Measurements from ENCODE around the gene SREBF2. TPM values are rescaled to one million over a fixed set of nuclear protein-coding genes. Genes with fewer than 3 reads are reported as not detected.
A peak's percentile ranks its signal among the peaks of the same experiment; 100 is the strongest.

The SREBF2 gene
- total RNA-seq, 2 experiments from 2014 or later = 167 to 312 TPM

- POLR2A ChIA-PET = no interaction called here
- Histone ChIP-seq H4K20me1 (ENCODE audit: insufficient read depth, low read length) (no peaks in the 10 kb centered on the region), H3K9me3 (ENCODE audit: low read length) (no peaks in the 10 kb centered on the region), H3K36me3 (ENCODE audit: insufficient read depth, low read length) (peaks cover 74% of the 10 kb centered on the region), H3K4me2 (ENCODE audit: low read length) (no peak overlapping the region), H3K4me3 (ENCODE audit: low read depth, low read length, poor library complexity, severe bottlenecking) (no peak overlapping the region), H3K4me1 (ENCODE audit: insufficient read depth, low read length, poor library complexity, severe bottlenecking) (peaks cover 5% of the 10 kb centered on the region), H3K9me2 (ENCODE audit: insufficient read depth, low read length) (no peaks in the 10 kb centered on the region), H2AFZ (ENCODE audit: low read length) (no peak overlapping the region), H3K27ac (ENCODE audit: low read depth, low read length, poor library complexity, severe bottlenecking) (no peak overlapping the region), H3K79me2 (ENCODE audit: insufficient read depth, low read depth, low read length) (no peaks in the 10 kb centered on the region)
- CTCF ChIA-PET (ENCODE audit: unreplicated experiment) = no interaction called here
- TF ChIP-seq CTCF (conservative IDR thresholded peaks at IDR 0.05; ENCODE audit: low read length) (no peak), EZH2phosphoT487 (IDR thresholded peaks at IDR 0.05; ENCODE audit: borderline replicate concordance, low read depth, low read length) (no peak)
- intact Hi-C loops (cut with micrococcal nuclease; ENCODE audit: unreplicated experiment) = no loop called here
- no peak for DNase-seq (ENCODE audit: low spot score)
- BruUV-seq (replicated peaks) = no TSS peak
Observed at GRCh38 chr22:41905411-41906202, 72.7 kb downstream of the SREBF2 start.

GRCh38 chr22:41906822-41907221, 73.9 kb downstream of the SREBF2 start:
- Histone ChIP-seq H3K4me1 (ENCODE audit: insufficient read depth, low read length, poor library complexity, severe bottlenecking) (peaks cover 12% of the 10 kb centered on the region), H3K4me3 (ENCODE audit: low read depth, low read length, poor library complexity, severe bottlenecking) (no peak overlapping the region), H4K20me1 (ENCODE audit: insufficient read depth, low read length) (no peaks in the 10 kb centered on the region), H3K79me2 (ENCODE audit: insufficient read depth, low read depth, low read length) (no peaks in the 10 kb centered on the region), H3K9me3 (ENCODE audit: low read length) (no peaks in the 10 kb centered on the region), H3K9me2 (ENCODE audit: insufficient read depth, low read length) (no peaks in the 10 kb centered on the region), H3K4me2 (ENCODE audit: low read length) (no peak overlapping the region), H2AFZ (ENCODE audit: low read length) (no peak overlapping the region), H3K36me3 (ENCODE audit: insufficient read depth, low read length) (peaks cover 62% of the 10 kb centered on the region), H3K27ac (ENCODE audit: low read depth, low read length, poor library complexity, severe bottlenecking) (no peak overlapping the region)
- BruUV-seq (replicated peaks) = TSS peak; percentile 77
- ChIA-PET CTCF (ENCODE audit: unreplicated experiment) (no interaction called here), POLR2A (no interaction called here)
- intact Hi-C loops (cut with micrococcal nuclease; ENCODE audit: unreplicated experiment) = no loop called here
- DNase-seq (ENCODE audit: low spot score) = no peak
- no peak for TF ChIP-seq EZH2phosphoT487 (IDR thresholded peaks at IDR 0.05; ENCODE audit: borderline replicate concordance, low read depth, low read length)
- TF ChIP-seq CTCF (conservative IDR thresholded peaks at IDR 0.05; ENCODE audit: low read length) = no peak
